ENCODE data around the gene CCDC33. TPM values are rescaled to one million over a fixed set of nuclear protein-coding genes. Genes with fewer than 3 reads are reported as not detected.

CCDC33 gene
- total and polyA plus RNA-seq, 10 of the 15 experiments (the other 5 are each of a cell fraction or from before 2014, with no cell fraction given): 0.57 to 5.8 (median 4.3) TPM

- TF ChIP-seq ETV6 (conservative IDR thresholded peaks at IDR 0.05 in 1 of 2, IDR thresholded peaks at IDR 0.05 in 1 of 2; ENCODE audit: borderline replicate concordance in 1 of 2, low read depth in 1 of 2) (no peak), RB1 (IDR thresholded peaks at IDR 0.05; ENCODE audit: borderline replicate concordance) (no peak), CBFB (IDR thresholded peaks at IDR 0.05; ENCODE audit: low read depth) (no peak), ASH2L (IDR thresholded peaks at IDR 0.05; ENCODE audit: borderline replicate concordance, low read depth) (no peak), SIX5 (IDR thresholded peaks at IDR 0.05; ENCODE audit: low read depth, low read length, severe bottlenecking) (no peak), MEF2A (IDR thresholded peaks at IDR 0.05; ENCODE audit: insufficient read depth, low read depth, low read length) (0 out of 2 replicates have a peak, but pooled peaks have one; percentile 34), ATF2 (IDR thresholded peaks at IDR 0.05; ENCODE audit: low read length) (no peak), HDAC2 (IDR thresholded peaks at IDR 0.05) (no peak), TARDBP (IDR thresholded peaks at IDR 0.05; ENCODE audit: borderline replicate concordance) (no peak), ZNF217 (IDR thresholded peaks at IDR 0.05) (no peak), BRCA1 (IDR thresholded peaks at IDR 0.05; ENCODE audit: low read depth, low read length) (no peak), SUZ12 (IDR thresholded peaks at IDR 0.05; ENCODE audit: unreplicated experiment) (no peak), HDGF (IDR thresholded peaks at IDR 0.05) (peak; percentile 25; the same call in 1 of the 2 replicates), POU2F2 (IDR thresholded peaks at IDR 0.05; ENCODE audit: borderline replicate concordance, low read depth, low read length) (no peak), BMI1 (IDR thresholded peaks at IDR 0.05; ENCODE audit: borderline replicate concordance) (no peak), NBN (IDR thresholded peaks at IDR 0.05) (no peak; the same call in 1 of the 2 replicates), ELK1 (IDR thresholded peaks at IDR 0.05; ENCODE audit: low read depth, low read length) (no peak), POLR2A (IDR thresholded peaks at IDR 0.05; ENCODE audit: low read depth, low read length) (peak; percentile 56; the same call in 1 of the 2 replicates), NFYA (IDR thresholded peaks at IDR 0.05; ENCODE audit: borderline replicate concordance, low read depth, low read length) (no peak), RELB (IDR thresholded peaks at IDR 0.05; ENCODE audit: low read depth) (no peak)
- TF ChIP-seq, protein P1, sequence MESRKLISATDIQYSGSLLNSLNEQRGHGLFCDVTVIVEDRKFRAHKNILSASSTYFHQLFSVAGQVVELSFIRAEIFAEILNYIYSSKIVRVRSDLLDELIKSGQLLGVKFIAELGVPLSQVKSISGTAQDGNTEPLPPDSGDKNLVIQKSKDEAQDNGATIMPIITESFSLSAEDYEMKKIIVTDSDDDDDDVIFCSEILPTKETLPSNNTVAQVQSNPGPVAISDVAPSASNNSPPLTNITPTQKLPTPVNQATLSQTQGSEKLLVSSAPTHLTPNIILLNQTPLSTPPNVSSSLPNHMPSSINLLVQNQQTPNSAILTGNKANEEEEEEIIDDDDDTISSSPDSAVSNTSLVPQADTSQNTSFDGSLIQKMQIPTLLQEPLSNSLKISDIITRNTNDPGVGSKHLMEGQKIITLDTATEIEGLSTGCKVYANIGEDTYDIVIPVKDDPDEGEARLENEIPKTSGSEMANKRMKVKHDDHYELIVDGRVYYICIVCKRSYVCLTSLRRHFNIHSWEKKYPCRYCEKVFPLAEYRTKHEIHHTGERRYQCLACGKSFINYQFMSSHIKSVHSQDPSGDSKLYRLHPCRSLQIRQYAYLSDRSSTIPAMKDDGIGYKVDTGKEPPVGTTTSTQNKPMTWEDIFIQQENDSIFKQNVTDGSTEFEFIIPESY (IDR thresholded peaks at IDR 0.05): no peak
- TF ChIP-seq, protein P2, sequence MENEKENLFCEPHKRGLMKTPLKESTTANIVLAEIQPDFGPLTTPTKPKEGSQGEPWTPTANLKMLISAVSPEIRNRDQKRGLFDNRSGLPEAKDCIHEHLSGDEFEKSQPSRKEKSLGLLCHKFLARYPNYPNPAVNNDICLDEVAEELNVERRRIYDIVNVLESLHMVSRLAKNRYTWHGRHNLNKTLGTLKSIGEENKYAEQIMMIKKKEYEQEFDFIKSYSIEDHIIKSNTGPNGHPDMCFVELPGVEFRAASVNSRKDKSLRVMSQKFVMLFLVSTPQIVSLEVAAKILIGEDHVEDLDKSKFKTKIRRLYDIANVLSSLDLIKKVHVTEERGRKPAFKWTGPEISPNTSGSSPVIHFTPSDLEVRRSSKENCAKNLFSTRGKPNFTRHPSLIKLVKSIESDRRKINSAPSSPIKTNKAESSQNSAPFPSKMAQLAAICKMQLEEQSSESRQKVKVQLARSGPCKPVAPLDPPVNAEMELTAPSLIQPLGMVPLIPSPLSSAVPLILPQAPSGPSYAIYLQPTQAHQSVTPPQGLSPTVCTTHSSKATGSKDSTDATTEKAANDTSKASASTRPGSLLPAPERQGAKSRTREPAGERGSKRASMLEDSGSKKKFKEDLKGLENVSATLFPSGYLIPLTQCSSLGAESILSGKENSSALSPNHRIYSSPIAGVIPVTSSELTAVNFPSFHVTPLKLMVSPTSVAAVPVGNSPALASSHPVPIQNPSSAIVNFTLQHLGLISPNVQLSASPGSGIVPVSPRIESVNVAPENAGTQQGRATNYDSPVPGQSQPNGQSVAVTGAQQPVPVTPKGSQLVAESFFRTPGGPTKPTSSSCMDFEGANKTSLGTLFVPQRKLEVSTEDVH (IDR thresholded peaks at IDR 0.05; ENCODE audit: low read depth, partially characterized antibody): no peak
Measured at GRCh38 chr15:74373731-74374647, 137.9 kb downstream of the CCDC33 start (continued).

Measured in GM12878 (cell line).